ENCODE results near the gene TMEM240.

Gene TMEM240

DNA sequence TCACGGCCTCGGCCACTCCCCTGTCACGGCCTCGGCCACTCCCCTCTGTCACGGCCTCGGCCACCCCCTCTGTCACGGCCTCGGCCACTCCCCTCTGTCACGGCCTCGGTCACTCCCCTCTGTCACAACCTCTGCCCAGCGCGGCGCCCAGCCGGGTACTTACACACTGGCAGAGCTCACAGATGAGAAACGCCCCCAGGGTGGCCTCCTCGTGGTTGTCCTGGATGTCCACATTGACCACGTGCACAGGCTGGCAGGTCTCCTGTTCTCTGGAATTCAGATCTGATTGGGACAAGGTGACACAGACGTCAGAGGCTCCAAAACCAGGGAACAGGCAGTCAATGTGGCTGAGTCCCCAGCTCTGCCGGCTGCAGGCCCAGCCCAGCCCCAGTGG is 3.3 kb upstream of the TMEM240 start:
- Histone ChIP-seq H3K4me1 (no peaks in the 10 kb centered on the region), H2AFZ (no peak overlapping the region), H3K27ac (no peak overlapping the region), H3K36me3 (ENCODE audit: control insufficient read depth, insufficient read depth, low read length) (no peaks in the 10 kb centered on the region), H3K9ac (no peak overlapping the region), H3K79me2 (peaks cover 4% of the 10 kb centered on the region), H3K27me3 (ENCODE audit: control insufficient read depth, insufficient read depth, low read length) (no peaks in the 10 kb centered on the region), H3K4me2 (ENCODE audit: low read length) (no peak overlapping the region), H3K9me3 (ENCODE audit: control insufficient read depth, low read length) (no peaks in the 10 kb centered on the region), H3K4me3 (ENCODE audit: low read depth, low read length) (no peak overlapping the region)
- TF ChIP-seq, protein P1, sequence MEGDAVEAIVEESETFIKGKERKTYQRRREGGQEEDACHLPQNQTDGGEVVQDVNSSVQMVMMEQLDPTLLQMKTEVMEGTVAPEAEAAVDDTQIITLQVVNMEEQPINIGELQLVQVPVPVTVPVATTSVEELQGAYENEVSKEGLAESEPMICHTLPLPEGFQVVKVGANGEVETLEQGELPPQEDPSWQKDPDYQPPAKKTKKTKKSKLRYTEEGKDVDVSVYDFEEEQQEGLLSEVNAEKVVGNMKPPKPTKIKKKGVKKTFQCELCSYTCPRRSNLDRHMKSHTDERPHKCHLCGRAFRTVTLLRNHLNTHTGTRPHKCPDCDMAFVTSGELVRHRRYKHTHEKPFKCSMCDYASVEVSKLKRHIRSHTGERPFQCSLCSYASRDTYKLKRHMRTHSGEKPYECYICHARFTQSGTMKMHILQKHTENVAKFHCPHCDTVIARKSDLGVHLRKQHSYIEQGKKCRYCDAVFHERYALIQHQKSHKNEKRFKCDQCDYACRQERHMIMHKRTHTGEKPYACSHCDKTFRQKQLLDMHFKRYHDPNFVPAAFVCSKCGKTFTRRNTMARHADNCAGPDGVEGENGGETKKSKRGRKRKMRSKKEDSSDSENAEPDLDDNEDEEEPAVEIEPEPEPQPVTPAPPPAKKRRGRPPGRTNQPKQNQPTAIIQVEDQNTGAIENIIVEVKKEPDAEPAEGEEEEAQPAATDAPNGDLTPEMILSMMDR (IDR thresholded peaks at IDR 0.05), result no peak

DNA sequence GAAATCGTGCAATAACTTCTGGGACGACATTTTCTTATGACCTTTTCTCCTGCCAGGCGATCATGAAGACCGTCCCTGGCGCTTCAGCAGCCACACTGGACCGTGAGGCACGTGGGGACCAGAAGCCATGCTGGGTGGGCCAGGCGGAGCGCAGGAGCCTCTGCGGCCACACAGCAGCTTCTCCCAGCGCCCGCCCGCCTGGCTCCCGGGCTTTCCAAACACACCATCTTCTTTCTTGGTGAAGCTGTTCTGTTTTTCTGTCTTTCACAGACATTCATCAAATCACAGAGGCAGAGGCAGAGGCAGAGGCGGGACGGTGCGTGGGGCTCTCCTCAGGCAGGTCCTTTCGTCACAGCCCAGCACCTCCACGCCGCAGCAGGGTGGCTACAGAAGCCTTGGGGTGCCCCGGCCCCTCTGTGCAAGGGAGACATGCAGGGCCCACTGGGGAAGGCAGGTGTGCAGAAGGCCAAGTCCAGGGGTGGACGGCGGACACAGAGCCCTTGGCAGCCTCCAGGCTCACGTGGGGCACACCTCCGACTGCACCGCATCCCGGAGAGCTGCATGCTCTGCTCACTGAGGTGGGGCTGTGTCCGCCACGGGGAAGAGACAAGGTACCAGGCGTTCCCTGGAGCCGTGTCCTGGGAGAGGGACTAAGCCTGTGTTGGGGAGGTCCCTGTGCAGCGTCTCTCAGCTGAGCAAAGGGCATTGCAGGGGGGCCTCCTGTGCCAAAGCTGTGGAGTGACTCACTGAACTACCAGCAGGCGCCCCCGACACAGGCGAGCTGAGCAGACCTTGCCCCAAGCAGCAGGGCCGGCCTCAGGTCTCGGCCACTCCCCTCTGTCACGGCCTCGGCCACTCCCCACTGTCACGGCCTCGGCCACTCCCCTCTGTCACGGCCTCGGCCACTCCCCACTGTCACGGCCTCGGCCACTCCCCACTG is 2.6 kb upstream of the TMEM240 start:
- Histone ChIP-seq H3K79me2 (peaks cover 4% of the 10 kb centered on the region), H3K27me3 (ENCODE audit: control insufficient read depth, insufficient read depth, low read length) (no peaks in the 10 kb centered on the region), H3K9me3 (ENCODE audit: control insufficient read depth, low read length) (no peaks in the 10 kb centered on the region), H3K4me2 (ENCODE audit: low read length) (no peak overlapping the region), H3K4me1 (no peaks in the 10 kb centered on the region), H3K4me3 (ENCODE audit: low read depth, low read length) (no peak overlapping the region), H3K9ac (no peak overlapping the region), H2AFZ (no peak overlapping the region), H3K36me3 (ENCODE audit: control insufficient read depth, insufficient read depth, low read length) (no peaks in the 10 kb centered on the region), H3K27ac (no peak overlapping the region)
- TF ChIP-seq, protein P1 (IDR thresholded peaks at IDR 0.05), result no peak

DNA sequence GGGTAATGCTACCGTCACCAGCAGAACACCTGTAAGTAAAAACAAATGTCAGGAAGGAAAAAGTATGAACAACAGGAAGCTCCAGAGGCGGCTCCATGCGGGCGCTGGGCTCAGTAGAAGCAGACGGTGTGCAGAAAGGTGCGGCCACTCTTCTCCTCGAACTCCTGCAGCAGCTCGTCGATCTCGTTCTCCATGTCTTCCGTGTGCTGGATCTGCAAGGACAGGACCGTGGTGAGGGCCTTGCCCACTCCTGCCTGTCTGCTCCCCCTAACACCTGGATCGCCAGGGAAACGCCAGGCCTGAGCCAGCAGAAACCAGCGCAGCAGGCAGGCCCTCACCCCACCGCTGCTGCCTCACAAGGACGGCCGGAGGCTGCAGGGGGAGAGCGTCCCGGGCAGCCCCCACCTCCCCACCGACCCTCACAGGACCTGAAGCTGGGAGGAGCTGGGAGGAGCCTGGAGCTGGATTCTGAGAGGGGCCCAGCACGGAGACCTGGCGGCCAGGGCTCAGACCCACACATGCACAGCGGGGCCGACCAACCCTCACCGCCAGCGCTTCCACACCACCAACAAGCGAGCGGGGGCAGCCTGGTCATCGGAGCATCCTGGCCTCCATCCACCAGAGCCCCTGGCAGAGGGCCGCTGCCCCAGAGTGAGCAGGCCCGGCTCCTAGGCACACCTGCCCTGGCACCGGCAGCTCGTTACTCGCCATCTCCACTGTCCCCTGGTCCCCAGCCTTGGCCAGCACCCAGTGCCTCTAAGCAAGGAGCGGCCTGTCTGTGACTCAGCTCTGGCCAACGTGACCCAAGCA is 1.7 kb upstream of the TMEM240 start:
- Histone ChIP-seq H3K9me3 (ENCODE audit: control insufficient read depth, low read length) (no peaks in the 10 kb centered on the region), H3K4me2 (ENCODE audit: low read length) (no peak overlapping the region), H3K79me2 (peaks cover 4% of the 10 kb centered on the region), H3K27me3 (ENCODE audit: control insufficient read depth, insufficient read depth, low read length) (no peaks in the 10 kb centered on the region), H2AFZ (no peak overlapping the region), H3K4me3 (ENCODE audit: low read depth, low read length) (no peak overlapping the region), H3K27ac (no peak overlapping the region), H3K4me1 (no peaks in the 10 kb centered on the region), H3K36me3 (ENCODE audit: control insufficient read depth, insufficient read depth, low read length) (no peaks in the 10 kb centered on the region), H3K9ac (no peak overlapping the region)
- TF ChIP-seq, protein P1 (IDR thresholded peaks at IDR 0.05), result no peak

DNA sequence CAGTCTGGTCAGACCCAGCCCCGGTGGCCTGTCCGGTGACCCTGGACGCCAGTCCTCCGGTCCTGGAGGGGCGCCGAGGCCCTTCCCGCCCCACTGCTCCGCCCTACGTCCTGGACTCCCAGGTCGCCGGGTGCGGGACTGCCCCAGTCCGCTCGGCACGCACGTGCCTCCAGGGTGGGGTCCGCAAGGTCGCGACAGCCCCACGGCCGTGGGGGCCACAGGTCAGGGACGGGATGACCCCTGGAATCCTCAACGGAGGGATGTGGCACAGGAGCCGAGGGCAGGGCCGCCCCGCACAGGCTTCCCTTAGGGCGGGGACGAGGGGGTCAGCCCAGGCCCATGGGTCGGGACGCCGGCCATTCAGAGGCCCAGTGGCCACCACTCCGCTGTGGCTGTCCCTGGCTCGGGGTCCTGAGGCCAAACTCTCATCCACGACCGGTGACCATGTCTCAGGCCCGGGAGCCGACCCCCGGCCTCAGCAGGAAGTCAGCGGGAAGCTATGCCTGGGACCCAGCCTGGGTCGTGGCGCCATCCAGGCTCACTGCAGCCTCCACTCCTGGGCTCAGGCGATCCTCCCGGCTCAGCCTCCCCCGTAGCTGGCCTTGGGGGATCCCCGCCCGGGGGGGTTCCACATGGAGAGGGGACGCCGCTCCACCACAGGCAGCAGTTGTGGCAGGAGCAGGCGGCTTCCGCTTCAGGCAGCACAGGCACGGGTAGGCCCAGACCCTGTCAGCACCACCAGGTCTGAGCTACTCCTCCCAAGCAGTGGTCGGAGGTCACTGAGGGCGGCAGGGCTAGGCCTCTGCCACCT is 599 bp upstream of the TMEM240 start:
- no peaks in the 10 kb centered on the region for H3K36me3 ChIP-seq (ENCODE audit: control insufficient read depth, insufficient read depth, low read length)
- H3K79me2 ChIP-seq, result peaks cover 4% of the 10 kb centered on the region
- TF ChIP-seq, protein P1 (IDR thresholded peaks at IDR 0.05), result no peak
- H2AFZ ChIP-seq, result peak overlapping the region; percentile 22
- H3K4me3 ChIP-seq (ENCODE audit: low read depth, low read length), result peak overlapping the region; percentile 34
- H3K9me3 ChIP-seq (ENCODE audit: control insufficient read depth, low read length), result no peaks in the 10 kb centered on the region
- H3K27ac ChIP-seq, result no peak overlapping the region
- no peaks in the 10 kb centered on the region for H3K4me1 ChIP-seq
- no peak overlapping the region for H3K9ac ChIP-seq
- H3K27me3 ChIP-seq (ENCODE audit: control insufficient read depth, insufficient read depth, low read length), result no peaks in the 10 kb centered on the region
- H3K4me2 ChIP-seq (ENCODE audit: low read length), result peak overlapping the region; percentile 59

All from parathyroid adenoma (tissue), 2 donors.